GM23338 (cell line): ENCODE measurements around the gene ARHGEF28. TPM values are rescaled to one million over a fixed set of nuclear protein-coding genes. Genes with fewer than 3 reads are reported as not detected.

Experiments used
- ATAC-seq: fragments of 200-7000 bp; cut with Tn5 transposase; 3 replicates; pipeline ENCODE4 v1.9.1; 2020
- DNase-seq: peaks from one replicate; pipeline ENCODE4 v3.0.0-alpha.2; 2015; ENCODE audit warnings: low spot score
- H2AFZ ChIP-seq: fragments of 200-600 bp; sonication (generic); 2 replicates; pipeline ENCODE4 v1.8.0; 2016; ENCODE audit warnings: antibody characterized with exemption, mild to moderate bottlenecking, moderate library complexity
- H3F3A ChIP-seq: fragments of 200-600 bp; sonication (generic); replicated peaks from 2 replicates; pipeline ENCODE4 v1.8.0; 2017; ENCODE audit warnings: antibody characterized with exemption, mixed run types, low read depth
- H3K27ac ChIP-seq: fragments of 200-600 bp; sonication (generic); 2 replicates; pipeline ENCODE4 v1.6.1; 2016; ENCODE audit warnings: low read depth
- H3K27me3 ChIP-seq: fragments of 200-600 bp; sonication (generic); 2 replicates; pipeline ENCODE4 v1.8.0; 2016; ENCODE audit warnings: mild to moderate bottlenecking, mixed run types, moderate library complexity; ENCODE audit not compliant: insufficient read depth
- H3K36me3 ChIP-seq: fragments of 200-600 bp; sonication (generic); 2 replicates; pipeline ENCODE4 v1.8.0; 2016; ENCODE audit warnings: mild to moderate bottlenecking; ENCODE audit not compliant: insufficient read depth
- H3K4me1 ChIP-seq: fragments of 200-600 bp; sonication (generic); 2 replicates; pipeline ENCODE4 v1.8.0; 2016; ENCODE audit warnings: mild to moderate bottlenecking, moderate library complexity; ENCODE audit not compliant: insufficient read depth
- H3K4me2 ChIP-seq: fragments of 200-600 bp; sonication (generic); 2 replicates; pipeline ENCODE4 v1.7.1; 2017; ENCODE audit warnings: mixed run types
- H3K4me3 ChIP-seq: fragments of 200-600 bp; sonication (generic); 2 replicates; pipeline ENCODE4 v1.6.1; 2016; ENCODE audit warnings: mixed run types
- H3K79me2 ChIP-seq: fragments of 200-600 bp; sonication (generic); replicated peaks from 2 replicates; pipeline ENCODE4 v1.8.0; 2017; ENCODE audit warnings: mild to moderate bottlenecking; ENCODE audit not compliant: insufficient read depth
- H3K9me2 ChIP-seq: fragments of 200-600 bp; sonication (generic); 2 replicates; pipeline ENCODE4 v1.8.0; 2017; ENCODE audit not compliant: insufficient read depth
- H4K20me1 ChIP-seq: fragments of 200-600 bp; sonication (generic); replicated peaks from 2 replicates; pipeline ENCODE4 v1.8.0; 2017; ENCODE audit warnings: mild to moderate bottlenecking; ENCODE audit not compliant: insufficient read depth
- H3K27ac Mint-ChIP-seq: 2 replicates; pipeline ENCODE4 v1.8.0; 2020; ENCODE audit warnings: inconsistent platforms, mild to moderate bottlenecking, moderate library complexity, mixed read lengths
- H3K27me3 Mint-ChIP-seq: 3 replicates; pipeline ENCODE4 v1.8.0; 2022; ENCODE audit warnings: low read depth, mild to moderate bottlenecking, moderate library complexity, mixed read lengths, inconsistent platforms; ENCODE audit not compliant: insufficient read depth, poor library complexity
- H3K36me3 Mint-ChIP-seq: 3 replicates; pipeline ENCODE4 v1.8.0; 2021; ENCODE audit warnings: low read depth, mild to moderate bottlenecking, inconsistent platforms, moderate library complexity, mixed read lengths
- H3K4me1 Mint-ChIP-seq: 3 replicates; pipeline ENCODE4 v1.8.0; 2020; ENCODE audit warnings: mild to moderate bottlenecking, inconsistent platforms, mixed read lengths
- H3K4me3 Mint-ChIP-seq: 3 replicates; pipeline ENCODE4 v1.8.0; 2021; ENCODE audit warnings: moderate library complexity, mild to moderate bottlenecking, inconsistent platforms, mixed read lengths
- H3K9me3 Mint-ChIP-seq: 3 replicates; pipeline ENCODE4 v1.8.0; 2020; ENCODE audit warnings: moderate library complexity, mild to moderate bottlenecking, inconsistent platforms, mixed read lengths
- CREB1 ChIP-seq: fragments of 250-450 bp; sonication (Bioruptor Pico); IDR thresholded peaks from 2 replicates; pipeline ENCODE4 v1.5.0; 2020; ENCODE audit warnings: low read depth, mild to moderate bottlenecking, moderate library complexity
- CTCF ChIP-seq, 2 experiments: fragments of 200-600 bp in 1 of 2; sonication (generic) in 1 of 2; conservative IDR thresholded peaks; 2 replicates each; pipeline versions ENCODE4 v1.5.1 to v1.6.1; 2016 to 2017; ENCODE audit warnings: antibody characterized with exemption in 2 of 2, low read depth in 2 of 2, mild to moderate bottlenecking in 2 of 2, moderate library complexity in 1 of 2
- ETS1 ChIP-seq: IDR thresholded peaks from 2 replicates; pipeline ENCODE4 v1.6.1; 2016; ENCODE audit warnings: antibody characterized with exemption
- EZH2 ChIP-seq: fragments of 200-600 bp; sonication (generic); IDR thresholded peaks from one replicate; pipeline ENCODE4 v1.8.0; 2017; ENCODE audit warnings: antibody characterized with exemption, mild to moderate bottlenecking, low read depth; ENCODE audit not compliant: unreplicated experiment
- EZH2phosphoT487 ChIP-seq: fragments of 200-600 bp; sonication (generic); IDR thresholded peaks from one replicate; pipeline ENCODE4 v1.8.1; 2018; ENCODE audit warnings: antibody characterized with exemption; ENCODE audit not compliant: unreplicated experiment
- JUNB ChIP-seq: IDR thresholded peaks from one replicate; pipeline ENCODE4 v1.6.1; 2016; ENCODE audit warnings: antibody characterized with exemption; ENCODE audit not compliant: unreplicated experiment
- NANOG ChIP-seq: IDR thresholded peaks from 2 replicates; pipeline ENCODE4 v1.6.1; 2016; ENCODE audit warnings: antibody characterized with exemption, borderline replicate concordance
- POLR2AphosphoS5 ChIP-seq: IDR thresholded peaks from 2 replicates; pipeline ENCODE4 v1.6.1; 2016; ENCODE audit warnings: antibody characterized with exemption, low read depth
- REST ChIP-seq: IDR thresholded peaks from one replicate; pipeline ENCODE4 v1.6.1; 2018; ENCODE audit warnings: antibody characterized with exemption; ENCODE audit not compliant: unreplicated experiment
- STAT1 ChIP-seq: IDR thresholded peaks from one replicate; pipeline ENCODE4 v1.6.1; 2016; ENCODE audit warnings: antibody characterized with exemption; ENCODE audit not compliant: unreplicated experiment
- ZNF114 ChIP-seq: fragments of 250-450 bp; sonication (Bioruptor Pico); IDR thresholded peaks from 2 replicates; pipeline ENCODE4 v1.5.0; 2020; ENCODE audit warnings: mild to moderate bottlenecking, moderate library complexity
- ZNF331 ChIP-seq: fragments of 250-450 bp; sonication (Bioruptor Pico); IDR thresholded peaks from 2 replicates; pipeline ENCODE4 v1.5.0; 2020; ENCODE audit warnings: low read depth, mild to moderate bottlenecking, moderate library complexity
- ZNF462 ChIP-seq: fragments of 250-450 bp; sonication (Bioruptor Pico); IDR thresholded peaks from 2 replicates; pipeline ENCODE4 v1.5.0; 2020; ENCODE audit warnings: mild to moderate bottlenecking, moderate library complexity
- polyA plus RNA-seq: library from polyadenylated mRNA; unstranded; fragments of >200 nt; fragmentation: Nextera tagmentation; extraction: Ambion mirVana; gene quantifications from 2 replicates; pipeline ENCODE4 v1.2.1, GENCODE V29; 2016
- total RNA-seq: library from RNA; depleted of rRNA; stranded (reverse); fragments of >200 nt; shearing (Covaris generic); gene quantifications from 2 replicates; pipeline ENCODE4 v1.2.3, GENCODE V29; 2014

The ARHGEF28 gene
- total and polyA plus RNA-seq, 2 experiments from 2014 or later: 0.39 to 1.0 TPM

GRCh38 chr5:73719632-73720031 is 93.6 kb downstream of the ARHGEF28 start:
- H3K27ac Mint-ChIP-seq: no peak overlapping the region
- DNase-seq: no peak
- no peak for TF ChIP-seq POLR2AphosphoS5
- TF ChIP-seq REST: no peak
- TF ChIP-seq STAT1: no peak
- TF ChIP-seq EZH2phosphoT487: no peak
- no peak for TF ChIP-seq NANOG
- TF ChIP-seq JUNB: no peak
- no peak for TF ChIP-seq EZH2
- TF ChIP-seq ZNF114 (CRISPR knock-in tag): no peak
- TF ChIP-seq CREB1: no peak
- TF ChIP-seq CTCF (conservative IDR thresholded peaks at IDR 0.05; ENCODE audit: low read depth in 2 of 2): no peak
- no peak for TF ChIP-seq ZNF462
- TF ChIP-seq ZNF331 (CRISPR knock-in tag): no peak
- TF ChIP-seq ETS1: no peak

More at GRCh38 chr5:73719632-73720031, 93.6 kb downstream of the ARHGEF28 start:
- no peak; the same call in 2 of the 3 replicates for ATAC-seq
- Histone ChIP-seq H3K4me3 (no peak overlapping the region), H3K27me3 (no peaks in the 10 kb centered on the region), H3K4me1 (peaks cover 12% of the 10 kb centered on the region), H2AFZ (no peak overlapping the region), H3K4me2 (no peak overlapping the region; the same call in 1 of the 2 replicates), H3K79me2 (no peaks in the 10 kb centered on the region), H4K20me1 (no peaks in the 10 kb centered on the region), H3K27ac (no peak overlapping the region), H3K9me2 (0 out of 2 replicates have a peak, but pooled peaks cover 5% of the 10 kb centered on the region), H3K36me3 (no peaks in the 10 kb centered on the region), H3F3A (no peaks in the 10 kb centered on the region)
- Mint-ChIP-seq H3K27me3 (peaks cover 6% of the 10 kb centered on the region), H3K4me3 (no peak overlapping the region), H3K36me3 (no peaks in the 10 kb centered on the region), H3K9me3 (no peaks in the 10 kb centered on the region; the same call in 2 of the 3 replicates), H3K4me1 (peaks cover 16% of the 10 kb centered on the region)
